HepG2 (cell line): Measurements from ENCODE around the gene AGAP1. TPM values are rescaled to one million over a fixed set of nuclear protein-coding genes. Genes with fewer than 3 reads are reported as not detected.

ENCODE experiments used
- ATAC-seq: fragments of 200-7000 bp; cut with Tn5 transposase; 3 replicates; pipeline ENCODE4 v1.9.1; 2020; ENCODE audit warnings: mild to moderate bottlenecking, moderate library complexity
- BruUV-seq: library from RNA; stranded (reverse); fragments of 400-500 nt; replicated peaks from 2 replicates; lab custom pipeline; 2021; lab: Mats Ljungman, UMichigan
- CTCF ChIA-PET: fragments of 300-600 bp; formaldehyde crosslinking; extraction: SDS; loops from one replicate; lab custom pipeline; 2021; ENCODE audit warnings: low total read pairs, inconsistent platforms, low intra/inter-chr PET ratio; lab: Yijun Ruan, JAX
- POLR2A ChIA-PET: fragments of 350-600 bp; sonication (Branson Sonifier 250); formaldehyde crosslinking; loops from one replicate; lab custom pipeline; 2020; ENCODE audit warnings: antibody characterized with exemption, inconsistent platforms; lab: Yijun Ruan, JAX
- DNase-seq: peaks from one replicate; pipeline ENCODE4 v3.0.0-alpha.2; 2015; ENCODE audit warnings: low spot score
- FAIRE-seq: peaks from 3 replicates; lab custom pipeline; 2011; peaks lifted over from hg19 to GRCh38; lab: Jason Lieb, UNC
- H2AFZ ChIP-seq: one replicate; pipeline ENCODE4 v1.6.1; 2011; ENCODE audit warnings: low read length, inconsistent platforms
- H3K27ac ChIP-seq: fragments of 300-600 bp; 3 replicates; pipeline ENCODE4 v1.8.0; 2011; ENCODE audit warnings: mixed run types, mild to moderate bottlenecking, mixed read lengths, low read length, inconsistent platforms; ENCODE audit not compliant: insufficient read depth; ENCODE audit errors: extremely low read length
- H3K27me3 ChIP-seq, 2 experiments: fragments of 200-600 bp in 1 of 2; 2 replicates in 1 of 2; 3 replicates in 1 of 2; pipeline versions ENCODE4 v1.6.0 to v1.8.0; 2011; ENCODE audit warnings: low read length in 2 of 2, mild to moderate bottlenecking in 2 of 2, moderate library complexity in 2 of 2, inconsistent platforms in 1 of 2; ENCODE audit not compliant: insufficient read depth in 2 of 2, control insufficient read depth in 1 of 2
- H3K36me3 ChIP-seq, 2 experiments: fragments of 200-600 bp in 1 of 2; replicated peaks in 1 of 2; 2 replicates in 1 of 2; 3 replicates in 1 of 2; pipeline versions ENCODE4 v1.5.1 to v1.8.0; 2011; ENCODE audit warnings: low read length in 2 of 2, inconsistent platforms in 1 of 2; ENCODE audit not compliant: insufficient read depth in 2 of 2, control insufficient read depth in 1 of 2
- H3K4me1 ChIP-seq: 2 replicates; pipeline ENCODE4 v1.5.1; 2012; ENCODE audit warnings: low read length, inconsistent platforms; ENCODE audit not compliant: insufficient read depth
- H3K4me2 ChIP-seq: 2 replicates; pipeline ENCODE4 v1.6.0; 2011; ENCODE audit warnings: low read depth, low read length, inconsistent platforms
- H3K4me3 ChIP-seq, 3 experiments: fragments of 200-600 bp in 1 of 3; sonication (generic), shearing (Covaris generic) in 1 of 3; replicated peaks in 1 of 3; 2 replicates each; pipeline ENCODE4 v1.5.1; 2011 to 2016; ENCODE audit warnings: low read length in 3 of 3, inconsistent platforms in 2 of 3, low read depth in 2 of 3, mild to moderate bottlenecking in 2 of 3, control low read depth in 1 of 3, mixed read lengths in 1 of 3; ENCODE audit not compliant: insufficient read depth in 1 of 3
- H3K79me2 ChIP-seq: one replicate; pipeline ENCODE4 v1.6.1; 2011; ENCODE audit warnings: low read length, inconsistent platforms; ENCODE audit not compliant: insufficient read depth
- H3K9ac ChIP-seq: 2 replicates; pipeline ENCODE4 v1.6.0; 2011; ENCODE audit warnings: mild to moderate bottlenecking, low read depth, low read length, inconsistent platforms; ENCODE audit not compliant: insufficient read depth
- H3K9me3 ChIP-seq: 2 replicates; pipeline ENCODE4 v1.5.1; 2012; ENCODE audit warnings: mild to moderate bottlenecking, low read length
- H4K20me1 ChIP-seq: 2 replicates; pipeline ENCODE4 v1.6.0; 2011; ENCODE audit warnings: inconsistent platforms, mild to moderate bottlenecking, low read length, moderate library complexity; ENCODE audit not compliant: insufficient read depth
- SIN3A ChIP-seq: IDR thresholded peaks from 2 replicates; pipeline ENCODE4 v1.6.1; 2011; ENCODE audit warnings: low read depth, mild to moderate bottlenecking, control low read depth, low read length, borderline replicate concordance
- ZNF274 ChIP-seq: sonication (generic); formaldehyde crosslinking; IDR thresholded peaks from 2 replicates; pipeline ENCODE4 v1.5.1; 2020; ENCODE audit warnings: mild to moderate bottlenecking, missing genetic modification reagents
- WGBS: methylation state at CpG from one replicate; pipeline ENCODE4 v1.1.6; 2017; ENCODE audit warnings: low lambda C conversion rate; 5-methylcytosine and 5-hydroxymethylcytosine counted together
- in situ Hi-C: cut with HindIII; loops from 2 replicates; pipeline ENCODE4 v1.10.0; 2017; ENCODE audit warnings: low pct_unique_long_range_greater_than_20kb; ENCODE audit not compliant: extremely low pct_ligation_motif_present
- intact Hi-C: fragments of 100-400 bp; cut with micrococcal nuclease; formaldehyde crosslinking; loops from one replicate; pipeline ENCODE4 v1.10.0; 2022; ENCODE audit not compliant: unreplicated experiment
- polyA plus RNA-seq, 8 experiments: library from polyadenylated mRNA; depleted of rRNA in 3 of 8; stranded (reverse) in 7 of 8; unstranded in 1 of 8; fragments of >200 nt; fragmentation: Illumina TruSeq in 4 of 8; extraction: Trizol in 4 of 8; gene quantifications; 2 replicates each; pipeline versions ENCODE4 v1.2.1 to v1.2.3, GENCODE V29; 2011 to 2016; ENCODE audit warnings: low read depth in 4 of 8, missing spikeins in 1 of 8, mixed read lengths in 1 of 8; ENCODE audit not compliant: insufficient read depth in 1 of 8
- total RNA-seq, 5 experiments: library from RNA; depleted of rRNA; stranded (reverse); fragments of >200 nt; fragmentation: Illumina TruSeq; extraction: Trizol; gene quantifications; 2 replicates each; pipeline ENCODE4 v1.2.3, GENCODE V29; 2016; ENCODE audit warnings: low read depth in 1 of 5
- TF ChIP-seq, protein P1 (sequence below): sonication (generic); formaldehyde crosslinking; IDR thresholded peaks from 2 replicates; pipeline ENCODE4 v1.9.0; 2021; ENCODE audit warnings: mild to moderate bottlenecking, missing genetic modification reagents

AGAP1 gene
- total and polyA plus RNA-seq, 2 of the 13 experiments (the other 11 are each of a cell fraction or from before 2014, with no cell fraction given): 21.2 to 32.7 TPM

DNA sequence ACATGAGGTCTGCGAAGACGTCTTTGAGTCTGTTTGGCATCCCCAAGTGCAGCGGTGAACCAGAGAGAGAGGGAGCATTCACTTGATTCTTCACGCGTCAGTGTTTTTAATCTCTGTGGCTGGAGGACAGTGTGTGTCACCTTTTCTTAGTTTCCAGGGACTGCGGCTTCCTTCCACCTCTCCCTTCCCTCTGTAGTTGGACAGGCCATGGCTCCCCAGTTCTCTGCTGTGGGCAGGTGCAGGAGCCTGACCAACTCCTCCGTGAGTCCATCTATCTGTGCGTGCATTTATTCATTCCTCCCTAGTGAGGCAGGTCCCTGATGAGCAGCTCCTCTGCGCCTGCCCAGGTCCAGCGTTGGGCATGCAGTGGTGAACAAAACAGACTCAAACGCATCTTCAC lies 42.9 kb downstream of the AGAP1 start:
- H3K79me2 ChIP-seq: peaks cover 64% of the 10 kb centered on the region
- H3K4me1 ChIP-seq: peaks cover 64% of the 10 kb centered on the region
- H2AFZ ChIP-seq: no peak overlapping the region
- H3K36me3 ChIP-seq: no peaks in the 10 kb centered on the region
- FAIRE-seq: no peak
- in situ Hi-C loops (no loop called here), intact Hi-C loops (no loop called here)
- ChIA-PET POLR2A (no interaction called here), CTCF (no interaction called here)
- H3K9ac ChIP-seq: no peak overlapping the region
- no peaks in the 10 kb centered on the region for H3K9me3 ChIP-seq
- no peak overlapping the region for H3K27ac ChIP-seq
- H3K4me2 ChIP-seq: no peak overlapping the region
- TF ChIP-seq, protein P1, sequence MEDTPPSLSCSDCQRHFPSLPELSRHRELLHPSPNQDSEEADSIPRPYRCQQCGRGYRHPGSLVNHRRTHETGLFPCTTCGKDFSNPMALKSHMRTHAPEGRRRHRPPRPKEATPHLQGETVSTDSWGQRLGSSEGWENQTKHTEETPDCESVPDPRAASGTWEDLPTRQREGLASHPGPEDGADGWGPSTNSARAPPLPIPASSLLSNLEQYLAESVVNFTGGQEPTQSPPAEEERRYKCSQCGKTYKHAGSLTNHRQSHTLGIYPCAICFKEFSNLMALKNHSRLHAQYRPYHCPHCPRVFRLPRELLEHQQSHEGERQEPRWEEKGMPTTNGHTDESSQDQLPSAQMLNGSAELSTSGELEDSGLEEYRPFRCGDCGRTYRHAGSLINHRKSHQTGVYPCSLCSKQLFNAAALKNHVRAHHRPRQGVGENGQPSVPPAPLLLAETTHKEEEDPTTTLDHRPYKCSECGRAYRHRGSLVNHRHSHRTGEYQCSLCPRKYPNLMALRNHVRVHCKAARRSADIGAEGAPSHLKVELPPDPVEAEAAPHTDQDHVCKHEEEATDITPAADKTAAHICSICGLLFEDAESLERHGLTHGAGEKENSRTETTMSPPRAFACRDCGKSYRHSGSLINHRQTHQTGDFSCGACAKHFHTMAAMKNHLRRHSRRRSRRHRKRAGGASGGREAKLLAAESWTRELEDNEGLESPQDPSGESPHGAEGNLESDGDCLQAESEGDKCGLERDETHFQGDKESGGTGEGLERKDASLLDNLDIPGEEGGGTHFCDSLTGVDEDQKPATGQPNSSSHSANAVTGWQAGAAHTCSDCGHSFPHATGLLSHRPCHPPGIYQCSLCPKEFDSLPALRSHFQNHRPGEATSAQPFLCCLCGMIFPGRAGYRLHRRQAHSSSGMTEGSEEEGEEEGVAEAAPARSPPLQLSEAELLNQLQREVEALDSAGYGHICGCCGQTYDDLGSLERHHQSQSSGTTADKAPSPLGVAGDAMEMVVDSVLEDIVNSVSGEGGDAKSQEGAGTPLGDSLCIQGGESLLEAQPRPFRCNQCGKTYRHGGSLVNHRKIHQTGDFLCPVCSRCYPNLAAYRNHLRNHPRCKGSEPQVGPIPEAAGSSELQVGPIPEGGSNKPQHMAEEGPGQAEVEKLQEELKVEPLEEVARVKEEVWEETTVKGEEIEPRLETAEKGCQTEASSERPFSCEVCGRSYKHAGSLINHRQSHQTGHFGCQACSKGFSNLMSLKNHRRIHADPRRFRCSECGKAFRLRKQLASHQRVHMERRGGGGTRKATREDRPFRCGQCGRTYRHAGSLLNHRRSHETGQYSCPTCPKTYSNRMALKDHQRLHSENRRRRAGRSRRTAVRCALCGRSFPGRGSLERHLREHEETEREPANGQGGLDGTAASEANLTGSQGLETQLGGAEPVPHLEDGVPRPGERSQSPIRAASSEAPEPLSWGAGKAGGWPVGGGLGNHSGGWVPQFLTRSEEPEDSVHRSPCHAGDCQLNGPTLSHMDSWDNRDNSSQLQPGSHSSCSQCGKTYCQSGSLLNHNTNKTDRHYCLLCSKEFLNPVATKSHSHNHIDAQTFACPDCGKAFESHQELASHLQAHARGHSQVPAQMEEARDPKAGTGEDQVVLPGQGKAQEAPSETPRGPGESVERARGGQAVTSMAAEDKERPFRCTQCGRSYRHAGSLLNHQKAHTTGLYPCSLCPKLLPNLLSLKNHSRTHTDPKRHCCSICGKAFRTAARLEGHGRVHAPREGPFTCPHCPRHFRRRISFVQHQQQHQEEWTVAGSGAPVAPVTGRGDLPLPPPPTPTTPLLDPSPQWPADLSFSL (CRISPR knock-in tag): 0 out of 2 replicates have a peak, but pooled peaks have one; percentile 6
- TF ChIP-seq ZNF274 (CRISPR knock-in tag) (0 out of 2 replicates have a peak, but pooled peaks have one; percentile 32), SIN3A (no peak)
- ATAC-seq: no peak
- no peaks in the 10 kb centered on the region for H3K27me3 ChIP-seq
- no peak for DNase-seq
- peaks cover 6% of the 10 kb centered on the region; the same call in 1 of the 2 replicates for H4K20me1 ChIP-seq
- WGBS: 93% methylated on average over 11 of the region's 11 CpGs
- no TSS peak for BruUV-seq
- H3K4me3 ChIP-seq: no peak overlapping the region
